Stimulated activated CD4-positive, alpha-beta T cell treated with anti-CD3 and anti-CD28 coated beads, TNF-alpha, amount 100 ng/mL, for 1 hour (primary cell): Measurements from ENCODE around the gene MAN1C1.

ENCODE experiments used
- DNase-seq, 3 donors: peaks; one replicate each; pipeline ENCODE4 v3.0.0-alpha.2; 2020; ENCODE audit warnings: low read depth in 3 of 3, low spot score in 1 of 3

The MAN1C1 gene

DNA sequence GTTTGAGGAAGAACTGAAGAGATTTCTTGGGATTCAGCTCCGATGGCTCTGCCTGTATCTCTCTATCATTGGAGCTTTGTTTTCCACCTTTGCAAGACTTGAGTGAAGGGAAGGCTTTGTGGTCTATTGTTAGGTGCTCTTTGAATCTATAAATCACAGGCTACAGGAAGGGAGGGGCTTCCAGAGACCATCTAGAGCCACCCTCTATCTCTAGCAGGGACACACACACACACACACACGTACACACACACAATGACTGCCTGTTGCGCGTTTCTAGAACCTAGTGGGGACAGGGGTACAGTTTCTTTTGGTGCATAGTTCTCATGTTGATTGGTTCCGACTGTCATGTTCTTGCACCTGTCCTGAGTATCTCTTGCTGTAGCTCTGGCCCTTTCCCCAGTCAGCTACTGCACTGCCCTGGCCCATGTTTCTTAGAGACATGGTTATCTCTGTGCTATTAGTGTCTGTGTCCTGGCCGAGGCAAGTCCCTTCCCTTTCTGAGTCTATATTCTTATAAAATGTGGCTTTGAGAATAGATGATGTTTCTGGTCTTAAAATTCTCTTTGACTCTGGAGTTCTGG lies 60.7 kb downstream of the MAN1C1 start:
- DNase-seq = no peak

DNA sequence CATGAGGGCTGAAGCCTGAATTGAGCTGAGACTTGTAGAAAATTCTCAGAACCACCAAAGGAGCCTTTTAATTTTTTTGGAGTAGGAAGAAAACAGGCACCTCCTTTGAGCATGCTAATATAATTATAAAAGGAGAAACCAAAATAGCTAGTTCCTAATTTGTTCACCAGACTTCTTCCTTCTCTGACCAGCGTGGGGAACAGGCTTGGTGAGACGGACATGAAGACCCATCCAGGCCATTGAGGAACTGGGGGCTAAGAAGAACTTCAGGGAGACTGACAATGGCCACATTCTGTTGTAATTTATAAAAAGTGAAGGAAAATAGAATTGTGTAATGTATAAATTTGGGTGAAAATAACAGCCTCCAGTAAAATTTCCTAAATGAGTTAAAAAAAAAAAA lies 62.6 kb downstream of the MAN1C1 start:
- DNase-seq = no peak

DNA sequence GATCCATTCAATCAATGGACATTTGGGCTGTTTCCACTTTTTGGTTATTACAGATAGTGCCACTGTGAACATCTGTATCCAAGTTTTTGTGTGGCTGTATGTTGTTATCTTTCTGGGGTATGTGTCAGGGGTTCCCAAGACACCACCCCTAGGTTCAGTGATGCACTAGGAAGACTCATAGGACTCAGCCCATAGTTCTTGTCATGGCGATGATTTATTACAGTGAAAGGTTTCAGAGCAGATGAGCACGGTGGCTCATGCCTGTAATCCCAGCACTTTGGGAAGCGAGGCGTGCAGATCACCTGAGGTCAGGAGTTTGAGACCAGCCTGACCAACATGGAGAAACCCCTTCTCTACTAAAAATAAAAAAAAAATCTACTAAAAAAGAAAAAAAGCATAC lies 64.1 kb downstream of the MAN1C1 start:
- DNase-seq = no peak

DNA sequence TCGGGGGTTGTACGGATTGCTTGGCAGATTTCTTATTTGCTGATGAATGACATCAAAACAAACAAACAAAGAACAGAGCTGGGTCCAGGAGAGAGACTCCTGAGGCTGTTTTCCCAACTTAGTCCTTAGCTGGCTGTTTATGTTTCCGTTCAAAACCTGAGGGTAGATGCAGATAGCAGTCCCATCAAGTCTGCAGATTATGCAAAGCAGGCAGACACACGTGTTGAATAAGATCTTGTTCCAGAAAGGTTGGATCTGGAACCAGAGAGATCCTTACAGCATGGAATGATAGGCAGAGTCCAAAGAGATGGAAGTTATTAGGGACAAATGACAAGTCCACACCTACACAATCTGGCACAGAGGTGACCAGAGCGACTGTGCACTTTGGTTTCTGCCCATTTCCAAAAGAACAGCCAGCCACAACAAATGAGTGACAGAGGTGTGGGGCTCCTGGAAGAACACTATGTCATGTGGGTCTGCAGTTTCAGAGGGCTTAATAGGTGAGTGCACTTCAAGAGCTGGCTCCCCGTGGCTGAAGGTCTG lies 65.5 kb downstream of the MAN1C1 start:
- no peak for DNase-seq

DNA sequence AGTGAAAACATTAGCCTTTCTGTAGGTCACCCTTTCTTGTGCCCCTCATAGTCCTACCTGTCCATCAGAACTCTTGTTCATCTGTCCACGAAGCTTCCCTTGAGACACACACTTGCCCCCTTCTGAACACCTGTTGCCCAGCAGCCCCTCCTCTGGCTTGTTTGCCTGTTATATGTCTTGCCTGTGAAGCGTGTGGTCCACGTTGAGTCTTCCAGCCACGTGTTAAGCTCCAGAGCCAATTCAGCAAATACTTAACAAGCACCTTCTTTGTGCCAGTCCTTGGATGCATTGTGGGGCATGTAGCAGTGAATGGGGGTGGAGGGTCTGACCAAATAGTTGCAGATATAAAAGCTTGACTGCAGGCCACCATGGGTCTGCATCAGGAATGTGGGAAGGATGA lies 66.6 kb downstream of the MAN1C1 start:
- no peak for DNase-seq

DNA sequence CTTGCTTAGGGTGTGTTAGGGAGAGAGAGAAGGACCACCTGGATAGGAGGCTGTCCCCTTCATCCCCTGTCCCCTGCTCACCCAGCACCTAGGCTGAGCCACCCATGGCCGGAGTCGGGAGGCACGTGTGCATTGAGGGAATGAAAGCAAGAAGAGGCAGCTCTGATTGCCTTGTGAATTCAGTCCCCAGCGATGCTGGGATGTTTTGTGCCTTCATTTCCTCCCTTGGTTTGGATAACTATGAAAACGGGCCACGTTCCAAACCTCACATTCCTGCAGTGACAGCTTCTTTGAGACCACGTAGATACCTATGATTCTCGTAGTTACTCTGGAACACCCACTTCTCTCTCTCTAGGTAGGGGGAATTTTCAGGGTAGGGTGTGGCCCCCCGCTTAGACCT lies 67.1 kb downstream of the MAN1C1 start:
- no peak for DNase-seq

DNA sequence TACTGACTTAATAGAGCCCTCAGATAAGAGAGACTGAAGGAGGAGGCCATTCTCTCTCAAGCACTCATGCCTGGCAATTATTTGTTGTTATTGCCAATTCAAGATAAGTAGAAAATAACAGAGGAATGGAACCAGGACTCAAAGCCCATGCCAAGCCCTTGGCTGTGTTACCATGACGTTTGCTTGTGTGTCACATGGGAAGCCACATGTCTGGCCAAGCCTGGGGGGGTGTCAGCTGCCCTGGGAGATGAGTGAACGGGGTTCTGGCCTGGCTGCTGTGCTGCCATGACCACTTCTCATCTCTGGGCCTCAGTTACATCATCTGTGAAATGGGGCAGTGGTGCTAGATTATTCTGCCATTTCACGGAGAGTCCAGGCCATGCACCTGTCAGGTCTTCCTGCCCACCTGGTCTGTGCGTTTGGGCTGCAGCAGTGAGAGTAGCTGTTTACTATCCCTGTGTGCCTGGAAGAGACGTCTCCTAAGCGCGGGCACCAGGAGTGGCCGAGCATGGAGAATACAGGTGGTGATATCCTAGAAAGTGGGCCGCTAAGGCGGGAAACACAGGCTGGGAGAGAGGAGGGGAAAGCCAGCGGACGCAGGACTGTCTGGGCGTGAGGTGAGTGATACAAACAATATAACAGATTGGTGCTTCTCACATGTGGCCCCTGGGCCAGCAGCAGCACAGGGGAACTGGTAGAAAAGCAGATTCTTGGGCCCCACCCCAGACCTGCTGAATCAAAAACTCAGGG lies 67.8 kb downstream of the MAN1C1 start:
- DNase-seq = no peak

DNA sequence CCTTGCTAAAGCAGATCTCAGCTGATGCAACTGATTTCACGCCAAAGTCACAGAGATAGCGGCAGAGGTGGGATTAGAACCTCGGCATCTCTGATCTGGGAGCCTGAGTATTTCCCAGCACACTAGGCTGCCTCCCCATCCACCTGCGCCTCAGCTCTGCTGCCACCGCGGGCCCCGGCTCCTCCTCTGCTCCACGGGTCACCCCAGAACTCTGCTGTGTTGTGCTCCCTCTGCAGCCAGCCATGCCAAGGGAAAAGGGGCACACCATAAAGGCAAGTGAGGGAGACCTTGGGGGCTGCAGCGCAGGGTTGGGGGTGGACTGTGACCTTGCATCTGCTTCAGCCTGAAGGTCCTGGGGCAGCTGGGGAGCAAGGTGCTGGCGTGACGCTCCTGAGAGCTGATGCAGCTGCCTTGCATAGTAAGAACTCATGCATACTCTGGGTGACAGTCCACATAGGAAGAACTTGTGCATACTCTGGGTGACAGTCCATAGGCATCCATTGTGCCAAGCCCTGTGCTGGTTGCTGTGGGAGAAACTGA lies 68.7 kb downstream of the MAN1C1 start:
- DNase-seq = no peak

DNA sequence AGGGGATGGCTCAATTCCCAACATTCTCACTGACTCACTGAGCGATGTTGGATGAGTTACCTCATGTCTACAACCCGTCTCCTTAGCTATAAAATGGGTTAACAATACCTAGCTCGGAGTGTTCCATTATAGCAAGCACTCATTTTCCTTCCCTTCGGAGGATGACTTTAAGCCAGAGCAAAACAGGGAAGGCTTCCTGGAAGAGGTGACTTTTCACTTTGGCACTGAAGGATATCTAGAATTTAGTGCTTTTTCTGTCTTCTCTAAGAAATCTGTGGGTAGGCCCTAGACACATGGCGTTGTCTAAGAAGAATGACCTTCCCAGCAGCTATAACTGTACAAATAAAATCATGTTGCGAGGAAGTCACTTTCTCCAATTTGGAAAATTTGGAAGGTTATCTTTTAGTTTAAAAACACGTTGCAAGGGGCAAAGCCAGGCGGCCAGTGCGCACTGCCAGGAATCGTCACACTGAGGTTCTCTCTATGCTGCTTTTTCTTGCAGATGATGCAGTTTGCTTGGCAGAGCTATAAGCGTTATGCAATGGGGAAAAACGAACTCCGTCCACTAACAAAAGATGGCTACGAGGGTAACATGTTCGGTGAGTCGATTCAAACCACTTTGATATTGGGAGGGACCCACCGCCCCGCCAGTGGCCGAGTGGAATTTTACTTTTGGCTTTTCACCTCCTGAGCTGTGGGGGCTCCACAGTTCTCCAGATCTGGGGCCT lies 69.5 kb downstream of the MAN1C1 start:
- no peak for DNase-seq

DNA sequence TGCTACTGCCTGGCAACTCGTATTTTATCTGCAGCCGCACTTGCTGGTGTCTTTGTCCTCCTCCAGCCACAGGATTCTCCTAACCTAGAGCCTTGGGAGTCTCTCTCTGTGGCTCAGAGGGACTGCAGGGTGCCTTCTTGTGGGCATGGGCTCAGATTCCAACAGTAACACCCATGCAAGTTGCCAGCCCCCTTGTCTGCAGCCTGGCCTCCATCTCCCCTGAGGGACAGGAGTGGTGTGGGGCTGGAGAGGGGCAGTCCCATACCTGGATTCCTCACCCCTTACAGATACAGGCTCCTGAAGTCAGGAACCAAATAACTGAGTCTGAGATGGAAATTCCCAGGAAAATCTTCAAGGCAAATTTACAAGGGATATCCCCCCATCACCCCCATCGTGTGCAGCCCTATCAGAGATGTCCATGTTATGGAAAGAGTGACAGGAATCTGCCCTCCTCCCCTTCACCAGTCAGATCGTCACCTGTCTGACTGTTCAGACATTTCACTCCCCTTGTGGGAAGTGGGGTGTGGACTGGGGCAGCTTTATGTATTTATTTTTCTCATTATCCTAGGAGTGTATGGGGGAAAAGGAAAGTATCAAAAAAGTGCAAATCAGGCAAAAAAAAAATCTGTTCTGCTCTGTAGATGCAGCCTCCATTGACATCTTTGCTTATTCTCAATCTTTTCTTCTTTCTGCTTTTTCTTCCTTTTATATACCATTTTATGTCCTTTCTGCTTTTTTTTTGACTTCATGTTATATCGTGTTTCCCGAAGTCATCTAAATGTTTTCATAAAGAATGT lies 70.8 kb downstream of the MAN1C1 start:
- no peak for DNase-seq

DNA sequence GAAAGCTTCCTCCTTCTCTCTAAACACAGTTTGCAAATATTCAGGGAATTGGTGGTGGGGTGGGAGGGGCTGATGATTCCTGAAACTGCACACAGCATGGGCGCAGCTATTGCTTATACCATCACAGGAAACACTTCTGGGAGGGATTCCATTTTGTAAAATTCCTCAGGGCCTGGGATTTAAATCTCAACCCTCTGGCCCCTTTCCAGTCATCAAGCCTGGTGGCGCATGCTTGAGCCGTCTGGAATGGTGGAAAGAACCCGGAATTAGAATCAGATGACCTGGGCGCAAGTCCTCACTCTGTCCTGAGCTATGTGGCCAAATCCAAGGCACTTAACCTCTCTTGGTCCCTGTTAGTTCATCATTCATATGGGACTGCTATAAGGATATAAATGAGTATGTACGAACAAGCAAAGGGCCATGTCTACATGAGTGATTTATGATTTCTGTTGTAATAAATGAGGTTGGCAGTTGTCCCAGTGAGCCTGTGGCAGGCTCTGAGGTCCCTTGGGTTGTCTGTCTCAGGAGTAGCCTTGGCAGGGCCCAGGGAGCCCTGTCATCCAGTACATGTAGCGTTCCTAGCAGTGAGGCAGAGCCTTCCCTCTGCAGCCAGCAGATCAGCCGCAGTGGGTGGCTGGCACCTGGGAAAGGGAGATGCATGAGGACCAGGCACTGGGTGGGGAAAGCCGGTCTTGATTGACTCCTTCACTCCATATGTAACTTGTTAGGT lies 72.0 kb downstream of the MAN1C1 start:
- DNase-seq = no peak

DNA sequence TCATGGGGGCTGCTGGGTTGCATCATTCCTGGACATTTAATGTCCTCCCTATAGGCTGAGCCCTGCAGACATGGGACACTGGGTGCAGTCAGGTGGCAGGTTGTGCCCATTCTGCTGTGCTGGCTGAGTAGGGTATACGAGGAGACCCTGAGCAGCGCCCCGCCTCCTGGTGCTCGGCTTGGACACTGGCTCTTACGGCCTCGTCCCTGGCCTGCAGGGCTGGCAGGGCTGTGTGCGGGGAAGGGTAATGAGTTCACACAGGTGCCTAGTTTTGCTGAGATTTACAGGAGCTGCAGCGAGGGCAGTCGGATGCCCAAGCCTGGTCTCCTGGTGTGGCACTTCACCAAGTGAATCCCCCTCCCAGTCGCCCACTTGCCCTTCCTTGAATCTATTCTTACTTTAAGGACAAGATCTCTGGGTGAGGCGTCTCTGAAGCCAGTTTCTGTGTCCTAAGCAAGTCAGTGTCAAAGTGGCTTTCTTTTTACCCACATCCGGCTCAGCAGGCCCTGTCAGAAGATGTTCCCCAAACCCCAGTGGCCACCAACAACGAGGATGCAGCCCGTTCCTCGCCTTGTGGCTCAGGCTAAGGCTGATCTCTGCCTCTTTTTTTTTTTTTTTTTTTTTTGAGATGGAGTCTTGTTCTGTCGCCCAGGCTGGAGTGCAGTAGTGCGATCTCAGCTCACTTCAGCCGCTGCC lies 73.2 kb downstream of the MAN1C1 start:
- DNase-seq = no peak

DNA sequence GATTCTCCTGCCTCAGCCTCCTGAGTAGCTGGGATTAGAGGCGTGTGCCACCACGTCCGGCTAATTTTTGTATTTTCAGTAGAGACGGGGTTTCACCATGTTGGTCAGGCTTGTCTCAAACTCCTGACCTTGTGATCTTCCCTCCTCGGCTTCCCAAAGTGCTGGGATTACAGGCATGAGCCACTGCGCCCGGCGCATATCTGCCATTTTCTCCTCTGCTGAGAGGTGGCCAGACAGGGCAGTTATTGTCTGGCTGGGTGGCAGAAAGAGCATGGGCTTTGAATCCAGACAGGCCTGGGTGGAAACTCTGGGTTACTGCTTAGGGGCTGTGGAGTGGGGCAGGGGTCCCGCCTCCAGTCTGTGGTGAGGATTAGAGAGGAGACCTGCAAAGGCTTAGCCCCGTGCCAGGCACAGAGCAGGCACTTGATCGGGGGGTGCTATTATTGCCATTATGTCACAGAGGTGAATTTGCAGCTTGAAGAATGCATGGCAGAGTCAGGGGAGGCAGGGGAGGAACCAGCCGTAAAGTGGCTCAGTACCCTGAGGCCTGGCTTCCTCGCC lies 73.9 kb downstream of the MAN1C1 start:
- DNase-seq = no peak

DNA sequence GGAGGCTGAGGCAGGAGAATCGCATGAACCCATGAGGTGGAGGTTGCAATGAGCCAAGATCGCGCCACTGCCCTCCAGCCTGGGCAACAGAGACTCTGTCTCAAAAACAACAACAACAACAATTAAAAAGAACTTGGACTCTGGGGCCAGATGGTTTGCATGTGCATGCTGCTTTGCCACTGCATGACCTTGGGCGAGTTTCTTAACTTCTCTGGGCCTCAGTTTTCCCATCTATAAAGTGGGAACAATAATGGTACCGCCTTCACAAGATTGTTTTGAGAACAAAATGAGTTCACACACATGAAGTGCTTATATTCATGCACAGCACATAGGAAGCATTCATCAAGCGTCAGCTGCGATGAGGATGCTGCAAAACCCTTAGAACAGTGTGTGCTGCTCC lies 74.6 kb downstream of the MAN1C1 start:
- DNase-seq = no peak

DNA sequence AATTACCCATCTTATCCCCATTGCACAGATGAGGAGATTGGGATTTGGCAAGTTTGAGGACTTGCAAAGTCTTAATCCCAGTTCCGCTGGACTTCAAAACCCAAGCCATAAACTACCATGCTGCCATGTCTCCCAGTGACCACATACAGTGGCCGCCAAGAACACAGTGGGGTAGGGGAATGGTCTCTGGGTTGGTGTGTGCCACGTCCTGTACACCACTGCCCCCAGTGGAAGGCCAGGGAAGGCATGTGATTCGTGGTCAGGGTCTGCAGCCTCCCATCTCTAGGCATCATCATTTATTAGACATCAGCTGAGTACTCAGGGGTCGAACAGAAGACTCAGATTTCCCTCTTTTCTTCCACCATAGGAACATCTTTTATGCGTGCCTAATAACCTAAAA lies 76.0 kb downstream of the MAN1C1 start:
- DNase-seq = no peak

DNA sequence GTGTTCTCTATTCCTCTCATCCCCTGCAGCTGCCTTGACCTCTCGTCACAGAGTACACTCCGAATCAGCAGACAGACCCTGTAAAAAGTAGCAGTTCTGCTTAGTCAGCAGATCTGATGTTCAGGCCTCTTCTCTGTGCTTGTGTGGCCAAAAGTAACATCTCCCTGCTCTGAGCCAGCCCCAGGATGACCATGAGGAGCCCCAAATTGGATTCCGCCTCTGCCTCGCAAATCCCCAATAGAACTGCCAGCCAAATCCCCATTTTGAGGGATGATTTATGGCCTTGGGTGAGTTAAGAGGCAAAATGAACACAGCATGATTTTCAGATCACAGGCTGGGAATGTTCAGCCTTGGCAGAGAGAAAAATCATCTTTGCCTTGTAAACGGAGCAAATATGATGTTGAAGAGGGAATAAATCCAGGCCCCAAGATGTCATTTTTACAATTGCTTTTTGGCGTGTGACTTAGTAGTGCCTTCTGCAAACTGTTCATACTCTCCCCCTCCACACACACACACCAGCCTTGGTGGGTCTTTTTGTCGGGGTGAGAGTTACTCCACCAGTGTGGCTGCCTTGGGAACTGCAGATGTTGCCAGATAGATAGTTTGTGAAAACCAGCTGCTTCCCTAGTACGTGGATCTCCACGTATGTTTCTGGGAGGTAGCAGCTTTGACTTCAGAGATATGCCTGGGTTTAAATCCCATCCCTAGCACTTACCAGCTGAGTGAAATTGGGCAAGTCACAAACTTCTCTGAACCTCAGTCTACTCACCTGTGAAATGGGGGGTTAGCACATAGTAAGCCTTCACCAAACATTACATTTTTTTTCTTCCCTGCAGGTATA lies 77.8 kb downstream of the MAN1C1 start:
- DNase-seq = no peak

DNA sequence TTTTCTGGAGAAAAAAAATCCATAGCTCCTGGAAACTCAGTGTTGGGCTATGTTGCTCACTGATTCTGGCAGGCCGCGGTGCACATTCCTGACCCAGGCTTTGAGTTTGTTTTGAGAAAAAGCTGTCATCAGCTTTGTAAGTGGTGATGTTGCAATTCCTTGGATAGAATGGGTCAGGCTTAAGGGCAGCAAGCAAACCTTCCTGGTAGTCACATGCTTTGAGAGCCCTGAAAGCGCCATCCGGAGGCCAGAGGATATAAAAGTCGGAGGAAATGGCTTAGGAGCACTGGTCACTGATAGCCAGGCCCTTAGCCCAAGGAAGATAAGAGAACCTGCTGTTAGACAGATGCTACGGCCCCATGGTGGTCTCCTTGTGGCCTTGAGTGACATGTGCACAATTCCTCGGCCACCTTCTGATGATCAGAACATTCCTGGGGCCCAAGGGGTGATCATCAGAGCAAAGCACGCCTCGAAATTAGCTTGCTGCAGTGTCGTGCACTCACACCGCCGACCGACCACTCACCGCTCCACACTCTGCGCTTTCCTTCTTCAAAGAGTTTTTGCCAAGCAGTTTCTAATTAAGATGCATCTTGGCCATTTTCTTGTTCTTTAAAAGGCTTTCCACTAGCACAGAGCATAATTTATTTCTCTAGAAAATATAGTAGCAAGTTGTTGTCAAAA lies 78.6 kb downstream of the MAN1C1 start:
- no peak for DNase-seq

DNA sequence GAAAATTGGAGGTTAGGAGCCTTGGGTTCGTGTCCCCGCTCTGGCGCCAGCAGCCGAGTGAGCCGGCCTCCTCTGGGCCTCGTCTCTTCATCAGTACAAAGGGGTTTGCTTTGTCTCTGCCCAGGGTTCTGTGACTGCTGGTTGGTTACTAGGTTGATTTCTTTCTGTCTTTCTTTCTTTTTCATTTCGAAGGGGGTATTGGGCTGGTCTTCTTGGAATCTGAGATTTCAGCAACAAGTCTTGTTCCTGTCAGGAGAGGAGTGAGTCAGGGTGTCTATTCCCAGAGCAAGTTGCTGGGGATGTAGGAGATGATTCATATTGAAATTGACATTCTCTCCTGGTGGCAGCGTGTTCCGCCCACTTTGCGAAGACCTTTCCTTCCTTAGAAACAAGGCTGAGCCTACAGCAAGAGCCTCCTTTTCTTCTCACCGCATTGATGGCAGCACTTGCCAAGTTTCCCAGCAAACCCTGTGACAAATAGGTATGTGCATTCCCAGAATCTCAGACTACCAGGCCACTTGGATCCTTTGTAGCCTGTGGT lies 79.2 kb downstream of the MAN1C1 start:
- no peak for DNase-seq
